ENCODE measurements around the gene NTMT1. TPM values are rescaled to one million over a fixed set of nuclear protein-coding genes. Genes with fewer than 3 reads are reported as not detected.

Gene NTMT1
- total RNA-seq, 1 donor = 27.6 TPM

GRCh38 chr9:129583308-129584038 is 42.5 kb upstream of the NTMT1 start:
- H3K4me3 ChIP-seq (ENCODE audit: low read depth, low read length) = no peak overlapping the region
- TF ChIP-seq CTCF (IDR thresholded peaks at IDR 0.05; ENCODE audit: insufficient read depth, low read length) = no peak
- DNase-seq (ENCODE audit: low read depth) = peak; percentile 47

GRCh38 chr9:129584136-129584535 is 41.8 kb upstream of the NTMT1 start:
- TF ChIP-seq CTCF (IDR thresholded peaks at IDR 0.05; ENCODE audit: insufficient read depth, low read length) = no peak
- no peak overlapping the region for H3K4me3 ChIP-seq (ENCODE audit: low read depth, low read length)
- peak; percentile 90 for DNase-seq (ENCODE audit: low read depth)

GRCh38 chr9:129585352-129585751 is 40.6 kb upstream of the NTMT1 start:
- no peak for DNase-seq (ENCODE audit: low read depth)

GRCh38 chr9:129586245-129586644 is 39.7 kb upstream of the NTMT1 start:
- no peak for DNase-seq (ENCODE audit: low read depth)
- H3K4me3 ChIP-seq (ENCODE audit: low read depth, low read length) = no peak overlapping the region
- TF ChIP-seq CTCF (IDR thresholded peaks at IDR 0.05; ENCODE audit: insufficient read depth, low read length) = no peak

More at GRCh38 chr9:129585352-129585751, 40.6 kb upstream of the NTMT1 start:
- no peak overlapping the region for H3K4me3 ChIP-seq (ENCODE audit: low read depth, low read length)
- no peak for TF ChIP-seq CTCF (IDR thresholded peaks at IDR 0.05; ENCODE audit: insufficient read depth, low read length)

- no peak for TF ChIP-seq CTCF (IDR thresholded peaks at IDR 0.05; ENCODE audit: insufficient read depth, low read length)
- H3K4me3 ChIP-seq (ENCODE audit: low read depth, low read length) = no peak overlapping the region
- no peak for DNase-seq (ENCODE audit: low read depth)
Measured at GRCh38 chr9:129586685-129587084, 39.3 kb upstream of the NTMT1 start.

- no peak for TF ChIP-seq CTCF (IDR thresholded peaks at IDR 0.05; ENCODE audit: insufficient read depth, low read length)
Measured at GRCh38 chr9:129587487-129588262, 38.3 kb upstream of the NTMT1 start.

More at GRCh38 chr9:129587487-129588262, 38.3 kb upstream of the NTMT1 start:
- no peak overlapping the region for H3K4me3 ChIP-seq (ENCODE audit: low read depth, low read length)
- no peak for DNase-seq (ENCODE audit: low read depth)

All from fibroblast of the aortic adventitia (primary cell).